Umbilical cord (tissue), 2 donors: ENCODE data around the gene EHD4. TPM values are rescaled to one million over a fixed set of nuclear protein-coding genes. Genes with fewer than 3 reads are reported as not detected.

ENCODE experiments used
- DNase-seq: peaks from one replicate; pipeline ENCODE4 v3.0.0-alpha.2; 2015; ENCODE audit warnings: low spot score
- total RNA-seq: library from RNA; depleted of rRNA; stranded (reverse); fragments of >200 nt; gene quantifications from one replicate; pipeline ENCODE4 v1.2.3, GENCODE V29; 2014; ENCODE audit warnings: low replicate concordance; ENCODE audit not compliant: insufficient read depth

Gene EHD4
- total RNA-seq, 1 donor from 2014 or later: 15.4 TPM

DNA sequence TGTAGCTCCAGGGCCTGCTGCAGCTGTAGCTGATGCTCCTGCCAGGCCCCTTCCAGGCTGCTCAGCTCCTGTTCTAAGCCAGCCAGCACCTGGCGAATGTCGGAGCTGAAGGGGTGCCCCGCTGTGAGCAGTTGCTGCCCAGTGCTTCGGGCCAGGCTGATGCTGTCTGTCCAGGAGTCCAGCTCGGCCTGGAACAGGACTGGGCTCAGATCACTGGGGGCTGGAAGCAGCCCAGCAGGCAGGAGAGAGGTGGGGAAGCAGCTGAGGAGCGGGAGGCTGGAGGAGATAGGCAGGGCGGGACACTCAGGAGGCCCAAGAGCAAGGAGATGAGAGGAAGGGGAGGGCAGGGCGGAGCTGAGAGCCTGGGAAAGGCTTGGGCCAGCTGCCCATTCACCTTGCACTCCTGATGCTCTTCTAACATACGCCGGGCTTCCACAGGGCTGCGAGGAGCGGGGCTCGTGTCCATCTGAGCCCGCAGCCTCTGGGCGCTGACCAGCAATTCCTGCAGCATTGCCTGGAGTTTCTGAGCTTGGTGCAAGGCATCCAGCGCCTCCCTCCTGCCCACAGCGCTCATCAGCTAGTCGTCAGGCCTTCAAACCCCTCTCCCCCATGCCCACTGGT, 110.5 kb downstream of the EHD4 start:
- DNase-seq: no peak

DNA sequence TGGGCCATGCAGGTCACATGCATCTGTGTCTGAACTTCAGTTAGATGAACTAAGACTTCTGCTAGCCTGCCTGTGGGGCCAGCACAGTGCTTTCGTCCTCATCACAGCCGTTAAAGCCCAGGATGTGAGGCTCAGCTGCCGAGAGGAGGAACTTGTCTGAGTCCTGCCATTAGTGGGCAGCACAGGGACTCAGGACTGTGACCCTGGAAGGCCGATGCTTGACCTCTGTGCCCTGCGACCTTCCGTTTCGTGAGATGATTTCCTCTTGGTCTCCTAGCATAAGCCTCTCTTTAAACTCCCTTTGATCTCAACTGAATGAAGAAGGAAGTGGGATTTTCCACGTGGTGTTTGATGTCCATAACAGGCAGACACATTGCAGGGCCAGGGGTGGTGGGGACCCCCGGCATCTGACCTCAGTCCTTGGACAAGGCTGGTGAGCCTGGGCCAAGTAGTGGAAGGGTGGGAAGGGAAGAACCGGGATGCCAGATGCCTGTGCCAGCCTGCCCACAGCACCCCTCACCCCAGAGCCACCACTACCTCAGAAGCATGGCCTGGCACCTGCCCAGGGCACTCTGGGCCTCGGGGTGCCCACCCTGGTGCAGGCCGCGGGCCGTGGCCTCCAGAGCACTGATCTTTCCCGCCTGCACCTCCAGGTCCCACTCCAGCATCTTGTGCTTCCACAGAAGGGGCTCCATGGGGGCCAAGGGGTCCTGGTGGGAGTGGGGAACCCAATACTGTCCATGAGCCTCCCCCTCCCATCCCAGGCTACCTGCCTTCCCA, 112.1 kb downstream of the EHD4 start:
- no peak for DNase-seq

- no peak for DNase-seq
Measured at GRCh38 chr15:41858756-41859155, 113.6 kb downstream of the EHD4 start.

DNA sequence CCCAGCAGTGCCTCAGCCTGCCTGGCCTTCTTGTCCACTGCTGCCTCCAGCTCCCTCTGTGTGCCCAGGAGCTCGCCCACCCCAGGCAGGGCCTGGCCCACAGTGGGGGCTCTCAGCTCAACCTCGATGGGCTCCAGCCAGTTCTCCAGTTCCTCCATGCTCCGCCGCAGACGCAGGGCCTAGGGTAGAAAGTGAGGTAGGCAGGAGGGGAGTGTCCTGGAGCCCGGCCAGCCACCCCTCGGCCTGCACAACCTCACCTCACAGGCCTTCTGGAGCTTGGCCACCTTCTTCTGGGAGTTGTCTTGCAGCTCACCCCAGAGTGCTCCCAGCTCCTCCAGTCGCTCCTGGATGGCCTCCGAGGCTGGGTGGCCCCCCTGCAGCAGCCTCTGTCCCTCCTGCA, 115.0 kb downstream of the EHD4 start:
- no peak for DNase-seq

DNA sequence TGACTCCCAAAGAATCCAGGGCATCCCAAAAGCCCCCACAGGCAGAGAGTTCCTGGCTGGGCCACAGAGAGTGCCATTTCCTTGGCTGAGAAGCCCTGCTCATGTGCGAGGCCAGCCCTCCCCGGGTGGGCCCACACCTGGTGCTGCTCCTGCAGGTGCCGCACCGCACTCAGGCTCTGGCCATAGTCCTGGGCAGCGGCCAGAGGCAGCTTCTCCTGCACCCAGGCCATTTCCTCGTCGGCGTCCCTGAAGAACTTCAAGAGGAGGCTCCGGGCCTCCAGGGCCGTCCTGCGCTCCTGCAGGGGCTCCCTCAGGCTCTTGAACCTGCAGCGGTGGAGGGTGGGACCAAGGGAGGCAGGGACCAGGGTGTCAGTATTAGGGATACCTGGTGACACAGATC, 115.6 kb downstream of the EHD4 start:
- DNase-seq: no peak

GRCh38 chr15:41856262-41856661, 116.1 kb downstream of the EHD4 start:
- no peak for DNase-seq

- DNase-seq: no peak
Measured at GRCh38 chr15:41855261-41855961, 116.9 kb downstream of the EHD4 start.

- no peak for DNase-seq
Measured at GRCh38 chr15:41854443-41854842, 117.9 kb downstream of the EHD4 start.

GRCh38 chr15:41853831-41854230, 118.5 kb downstream of the EHD4 start:
- peak; percentile 57 for DNase-seq

GRCh38 chr15:41852736-41853590, 119.4 kb downstream of the EHD4 start:
- DNase-seq: no peak

- DNase-seq: no peak
Measured at GRCh38 chr15:41851755-41852370, 120.5 kb downstream of the EHD4 start.

DNA sequence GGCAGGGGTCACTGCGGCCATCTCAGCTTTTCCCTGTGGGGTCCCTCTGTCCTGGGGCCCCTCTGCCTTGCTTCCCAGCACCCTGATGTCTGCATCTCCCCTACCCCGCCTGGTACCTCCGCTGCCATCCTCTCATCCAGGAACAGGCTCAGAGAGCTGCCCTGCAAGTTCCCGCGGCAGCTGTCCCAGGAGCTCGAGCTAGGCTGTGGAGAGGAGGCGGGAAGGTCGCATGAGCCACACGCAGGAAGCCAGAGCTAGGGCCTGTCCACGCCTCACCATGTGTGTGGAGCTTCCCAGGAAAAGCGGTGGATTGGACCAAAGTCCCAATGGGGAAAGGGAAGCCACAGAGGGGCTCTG, 121.2 kb downstream of the EHD4 start:
- no peak for DNase-seq

DNA sequence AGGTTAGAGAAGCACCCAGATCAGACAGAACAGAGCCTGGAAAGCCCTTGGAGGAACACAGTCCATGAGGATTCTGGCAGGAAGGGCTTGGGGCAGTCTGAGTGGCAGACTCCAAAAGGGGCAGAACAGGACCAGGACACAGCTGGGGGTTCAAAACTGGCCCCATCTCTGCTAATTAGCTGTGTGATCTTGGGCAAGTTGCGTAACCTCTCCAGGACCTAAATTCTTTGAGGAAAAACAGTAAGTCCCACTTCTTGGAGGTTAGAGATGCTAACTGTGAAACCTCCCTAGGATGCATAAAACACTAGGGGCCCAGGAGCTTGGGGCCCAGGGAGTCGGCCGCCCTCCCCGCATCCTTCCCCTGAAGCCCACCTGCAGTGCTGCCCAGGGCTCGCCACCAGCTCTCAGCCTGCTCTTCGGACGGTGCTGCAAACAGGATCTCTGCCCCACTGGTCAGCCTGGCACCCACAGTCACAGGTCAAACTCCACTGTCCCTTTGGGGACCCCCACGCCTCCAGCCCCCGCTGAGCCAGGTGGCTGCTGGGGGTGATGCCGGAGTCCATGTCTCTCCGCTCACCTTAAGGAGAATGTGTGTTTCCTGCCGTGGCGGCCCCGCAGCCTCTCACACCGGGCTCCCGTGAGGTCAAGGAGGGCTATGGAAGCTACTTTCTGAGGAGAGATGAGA, 121.7 kb downstream of the EHD4 start:
- no peak for DNase-seq

- DNase-seq: peak; percentile 25
Measured at GRCh38 chr15:41849861-41850260, 122.5 kb downstream of the EHD4 start.

- DNase-seq: no peak
Measured at GRCh38 chr15:41849204-41849603, 123.2 kb downstream of the EHD4 start.

- no peak for DNase-seq
Measured at GRCh38 chr15:41848631-41849030, 123.7 kb downstream of the EHD4 start.

DNA sequence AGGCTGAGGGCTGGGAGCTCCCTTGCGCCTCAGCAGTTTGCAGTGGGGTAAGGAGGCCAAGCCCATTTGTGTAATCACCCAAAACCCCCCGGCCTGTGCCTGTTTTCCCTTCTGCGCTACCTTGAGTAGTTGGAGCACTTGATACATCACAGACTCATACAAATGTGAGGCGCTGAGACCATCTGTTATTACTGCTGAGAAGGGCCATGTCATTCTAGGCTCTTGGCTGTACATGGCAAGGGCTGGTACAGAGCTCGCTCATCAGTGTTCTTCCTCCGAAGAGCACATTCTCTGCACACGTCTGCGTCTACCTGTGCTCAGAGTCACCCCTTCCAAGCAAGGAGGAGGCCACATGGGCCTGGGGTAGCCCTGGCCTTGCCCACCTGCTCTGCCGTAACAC, 124.4 kb downstream of the EHD4 start:
- no peak for DNase-seq

DNA sequence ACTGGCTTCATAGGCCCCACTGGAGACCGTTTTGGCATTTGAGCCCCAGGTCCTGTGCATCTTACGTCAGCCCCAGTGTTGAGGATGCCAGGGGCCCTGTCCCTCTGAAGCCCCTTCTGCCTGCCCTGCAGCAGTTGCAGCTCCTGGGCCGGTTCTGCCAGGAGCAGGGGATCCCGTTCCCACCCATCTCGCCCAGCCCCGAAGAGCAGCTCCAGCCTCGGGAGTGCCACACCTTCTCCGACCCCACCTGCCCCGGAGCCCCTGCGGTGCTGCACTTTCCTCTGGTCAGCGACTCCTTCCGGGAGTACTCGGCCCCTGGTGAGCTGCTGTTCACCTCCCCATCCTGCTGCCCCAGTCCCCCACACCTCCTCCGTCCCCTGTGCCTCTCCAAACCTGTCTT, 125.2 kb downstream of the EHD4 start:
- DNase-seq: no peak
